ENCODE measurements around the gene ANP32E. TPM values are rescaled to one million over a fixed set of nuclear protein-coding genes. Genes with fewer than 3 reads are reported as not detected.
A peak's percentile ranks its signal among the peaks of the same experiment; 100 is the strongest.

Gene ANP32E
- total RNA-seq, 1 donor from 2014 or later, result 16.8 TPM

DNA sequence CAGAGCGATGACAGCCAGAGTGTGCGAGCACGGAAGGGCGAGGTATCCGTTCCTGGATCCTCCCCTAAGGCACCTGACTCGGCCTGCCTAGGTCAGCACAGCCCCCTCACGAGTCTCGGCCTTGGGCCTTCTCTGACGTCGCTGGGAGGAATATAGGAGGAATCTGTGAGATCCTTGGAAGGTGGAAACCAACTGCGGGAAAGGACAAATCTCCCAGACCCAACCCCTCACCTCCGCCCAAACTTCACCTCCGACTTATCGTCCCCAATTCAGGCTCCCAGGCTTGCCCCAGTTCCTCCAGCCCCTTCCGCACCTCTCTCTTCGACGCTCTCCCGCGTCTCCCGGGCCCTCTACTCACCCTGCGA is 32.4 kb upstream of the ANP32E start:
- peak overlapping the region; percentile 82 for H3K4me3 ChIP-seq (ENCODE audit: low read depth, low read length)
- peaks cover 2% of the 10 kb centered on the region for H3K36me3 ChIP-seq (ENCODE audit: control insufficient read depth, insufficient read depth, low read length)
- no peak for DNase-seq (ENCODE audit: low read depth)
- TF ChIP-seq, protein P1, sequence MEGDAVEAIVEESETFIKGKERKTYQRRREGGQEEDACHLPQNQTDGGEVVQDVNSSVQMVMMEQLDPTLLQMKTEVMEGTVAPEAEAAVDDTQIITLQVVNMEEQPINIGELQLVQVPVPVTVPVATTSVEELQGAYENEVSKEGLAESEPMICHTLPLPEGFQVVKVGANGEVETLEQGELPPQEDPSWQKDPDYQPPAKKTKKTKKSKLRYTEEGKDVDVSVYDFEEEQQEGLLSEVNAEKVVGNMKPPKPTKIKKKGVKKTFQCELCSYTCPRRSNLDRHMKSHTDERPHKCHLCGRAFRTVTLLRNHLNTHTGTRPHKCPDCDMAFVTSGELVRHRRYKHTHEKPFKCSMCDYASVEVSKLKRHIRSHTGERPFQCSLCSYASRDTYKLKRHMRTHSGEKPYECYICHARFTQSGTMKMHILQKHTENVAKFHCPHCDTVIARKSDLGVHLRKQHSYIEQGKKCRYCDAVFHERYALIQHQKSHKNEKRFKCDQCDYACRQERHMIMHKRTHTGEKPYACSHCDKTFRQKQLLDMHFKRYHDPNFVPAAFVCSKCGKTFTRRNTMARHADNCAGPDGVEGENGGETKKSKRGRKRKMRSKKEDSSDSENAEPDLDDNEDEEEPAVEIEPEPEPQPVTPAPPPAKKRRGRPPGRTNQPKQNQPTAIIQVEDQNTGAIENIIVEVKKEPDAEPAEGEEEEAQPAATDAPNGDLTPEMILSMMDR (IDR thresholded peaks at IDR 0.05; ENCODE audit: insufficient read depth, low read length, poor library complexity, severe bottlenecking), result no peak
- no peaks in the 10 kb centered on the region for H3K27me3 ChIP-seq (ENCODE audit: control insufficient read depth, insufficient read depth, low read length)

GRCh38 chr1:150267896-150268295 is 32.0 kb upstream of the ANP32E start:
- peak overlapping the region; percentile 82 for H3K4me3 ChIP-seq (ENCODE audit: low read depth, low read length)
- no peaks in the 10 kb centered on the region for H3K27me3 ChIP-seq (ENCODE audit: control insufficient read depth, insufficient read depth, low read length)
- H3K36me3 ChIP-seq (ENCODE audit: control insufficient read depth, insufficient read depth, low read length), result peaks cover 2% of the 10 kb centered on the region
- TF ChIP-seq, protein P1 (IDR thresholded peaks at IDR 0.05; ENCODE audit: insufficient read depth, low read length, poor library complexity, severe bottlenecking), result no peak
- DNase-seq (ENCODE audit: low read depth), result no peak

- H3K36me3 ChIP-seq (ENCODE audit: control insufficient read depth, insufficient read depth, low read length), result peaks cover 2% of the 10 kb centered on the region
- H3K27me3 ChIP-seq (ENCODE audit: control insufficient read depth, insufficient read depth, low read length), result peaks cover 7% of the 10 kb centered on the region
- no peak for DNase-seq (ENCODE audit: low read depth)
- H3K4me3 ChIP-seq (ENCODE audit: low read depth, low read length), result no peak overlapping the region
- TF ChIP-seq, protein P1 (IDR thresholded peaks at IDR 0.05; ENCODE audit: insufficient read depth, low read length, poor library complexity, severe bottlenecking), result no peak
These were observed 27.6 kb upstream of the ANP32E start for GRCh38 chr1:150263549-150263948.

DNA sequence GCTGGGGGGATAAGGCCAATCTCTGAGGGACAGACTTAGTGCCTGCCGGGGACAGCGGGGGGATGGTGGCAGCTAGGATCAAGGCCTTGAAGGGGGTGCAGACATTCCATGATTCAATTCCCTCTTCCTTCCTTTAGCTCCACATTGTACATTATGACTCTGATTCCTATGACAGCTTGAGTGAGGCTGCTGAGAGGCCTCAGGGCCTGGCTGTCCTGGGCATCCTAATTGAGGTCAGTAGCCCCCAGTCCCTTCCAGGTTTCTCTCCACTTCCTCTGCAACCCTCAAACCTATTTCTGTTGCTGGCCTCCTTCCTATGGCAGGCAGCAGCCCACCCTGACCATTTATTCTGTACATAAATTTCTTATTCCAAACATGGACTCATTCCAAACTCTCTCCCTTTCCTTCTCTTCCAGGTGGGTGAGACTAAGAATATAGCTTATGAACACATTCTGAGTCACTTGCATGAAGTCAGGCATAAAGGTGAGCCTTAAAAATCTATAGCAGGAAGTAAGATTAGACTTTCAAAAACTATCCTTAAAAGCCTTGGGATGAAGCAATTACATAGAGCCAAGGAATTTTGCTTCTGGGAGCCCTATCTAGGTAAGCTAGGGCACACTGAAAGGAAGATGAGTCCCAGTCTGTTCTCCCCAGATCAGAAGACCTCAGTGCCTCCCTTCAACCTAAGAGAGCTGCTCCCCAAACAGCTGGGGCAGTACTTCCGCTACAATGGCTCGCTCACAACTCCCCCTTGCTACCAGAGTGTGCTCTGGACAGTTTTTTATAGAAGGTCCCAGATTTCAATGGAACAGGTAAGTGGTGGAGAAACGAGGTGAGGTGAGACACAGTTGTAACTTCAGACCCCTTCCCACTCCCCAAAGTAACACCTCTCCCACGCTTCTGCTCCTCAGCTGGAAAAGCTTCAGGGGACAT is 26.7 kb upstream of the ANP32E start:
- Histone ChIP-seq H3K36me3 (ENCODE audit: control insufficient read depth, insufficient read depth, low read length) (peaks cover 2% of the 10 kb centered on the region), H3K4me3 (ENCODE audit: low read depth, low read length) (no peak overlapping the region), H3K27me3 (ENCODE audit: control insufficient read depth, insufficient read depth, low read length) (peaks cover 12% of the 10 kb centered on the region)
- no peak for DNase-seq (ENCODE audit: low read depth)
- TF ChIP-seq, protein P1 (IDR thresholded peaks at IDR 0.05; ENCODE audit: insufficient read depth, low read length, poor library complexity, severe bottlenecking), result no peak

DNA sequence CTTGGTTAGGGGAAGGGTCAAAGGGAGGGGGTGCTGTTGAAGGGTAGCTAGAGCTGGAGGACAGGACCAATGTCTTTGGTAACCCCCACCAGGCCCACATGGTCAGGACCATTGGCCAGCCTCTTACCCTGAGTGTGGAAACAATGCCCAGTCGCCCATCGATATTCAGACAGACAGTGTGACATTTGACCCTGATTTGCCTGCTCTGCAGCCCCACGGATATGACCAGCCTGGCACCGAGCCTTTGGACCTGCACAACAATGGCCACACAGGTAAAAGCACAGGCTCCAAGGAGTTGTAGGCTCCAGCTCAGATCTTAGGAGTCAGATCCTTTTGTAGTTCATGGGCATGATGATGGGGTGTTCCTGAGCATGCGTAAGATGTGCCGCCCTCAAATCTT is 25.5 kb upstream of the ANP32E start:
- Histone ChIP-seq H3K4me3 (ENCODE audit: low read depth, low read length) (no peak overlapping the region), H3K36me3 (ENCODE audit: control insufficient read depth, insufficient read depth, low read length) (peaks cover 2% of the 10 kb centered on the region), H3K27me3 (ENCODE audit: control insufficient read depth, insufficient read depth, low read length) (peaks cover 23% of the 10 kb centered on the region)
- no peak for DNase-seq (ENCODE audit: low read depth)
- TF ChIP-seq, protein P1 (IDR thresholded peaks at IDR 0.05; ENCODE audit: insufficient read depth, low read length, poor library complexity, severe bottlenecking), result no peak

Data from kidney epithelial cell (primary cell).